ENCODE data around the gene CCDC27.
"Not testable (repeated sequence)": the region's sequence is repeated elsewhere in the genome, so short reads cannot be mapped to it uniquely, and the experiment has no call there.

CCDC27 gene

GRCh38 chr1:3736708-3737107 lies 15.5 kb upstream of the CCDC27 start:
- no peak for DNase-seq (ENCODE audit: low spot score)

- DNase-seq (ENCODE audit: low spot score), result no peak
These were observed 13.3 kb upstream of the CCDC27 start for GRCh38 chr1:3738943-3739342.

- no peak for DNase-seq (ENCODE audit: low spot score)
These were observed 12.2 kb upstream of the CCDC27 start for GRCh38 chr1:3740042-3740441.

- no peak for DNase-seq (ENCODE audit: low spot score)
These were observed 11.5 kb upstream of the CCDC27 start for GRCh38 chr1:3740752-3741151.

- DNase-seq (ENCODE audit: low spot score), result no peak
These were observed 10.4 kb upstream of the CCDC27 start for GRCh38 chr1:3741566-3742438.

- DNase-seq (ENCODE audit: low spot score), result no peak
These were observed 9.6 kb upstream of the CCDC27 start for GRCh38 chr1:3742439-3743298.

GRCh38 chr1:3743421-3743820 lies 8.8 kb upstream of the CCDC27 start:
- no peak for DNase-seq (ENCODE audit: low spot score)

GRCh38 chr1:3743826-3744225 lies 8.4 kb upstream of the CCDC27 start:
- DNase-seq (ENCODE audit: low spot score), result no peak

GRCh38 chr1:3744646-3745045 lies 7.6 kb upstream of the CCDC27 start:
- no peak for DNase-seq (ENCODE audit: low spot score)

GRCh38 chr1:3745071-3745470 lies 7.2 kb upstream of the CCDC27 start:
- DNase-seq (ENCODE audit: low spot score), result no peak

GRCh38 chr1:3745590-3746381 lies 6.5 kb upstream of the CCDC27 start:
- DNase-seq (ENCODE audit: low spot score), result no peak

GRCh38 chr1:3746389-3746829 lies 5.8 kb upstream of the CCDC27 start:
- no peak for DNase-seq (ENCODE audit: low spot score)

- no peak for DNase-seq (ENCODE audit: low spot score)
These were observed 5.3 kb upstream of the CCDC27 start for GRCh38 chr1:3746830-3747521.

GRCh38 chr1:3747522-3747848 lies 4.8 kb upstream of the CCDC27 start:
- DNase-seq (ENCODE audit: low spot score), result no peak

GRCh38 chr1:3747903-3748302 lies 4.3 kb upstream of the CCDC27 start:
- no peak for DNase-seq (ENCODE audit: low spot score)

GRCh38 chr1:3748316-3748900 lies 3.8 kb upstream of the CCDC27 start:
- DNase-seq (ENCODE audit: low spot score), result not testable (repeated sequence)

- no peak for DNase-seq (ENCODE audit: low spot score)
These were observed 2.7 kb upstream of the CCDC27 start for GRCh38 chr1:3749512-3749911.

- DNase-seq (ENCODE audit: low spot score), result no peak
These were observed 1.5 kb upstream of the CCDC27 start for GRCh38 chr1:3750741-3751140.

GRCh38 chr1:3753656-3754454 lies 1.6 kb downstream of the CCDC27 start:
- no peak for DNase-seq (ENCODE audit: low spot score)

- DNase-seq (ENCODE audit: low spot score), result no peak
These were observed 4.1 kb downstream of the CCDC27 start for GRCh38 chr1:3756394-3756793.

GRCh38 chr1:3759164-3759563 lies 6.9 kb downstream of the CCDC27 start:
- DNase-seq (ENCODE audit: low spot score), result no peak
